Amniotic stem cell (primary cell): ENCODE data around the gene PGAP6.
"Not testable (repeated sequence)": the region's sequence is repeated elsewhere in the genome, so short reads cannot be mapped to it uniquely, and the experiment has no call there.

Experiments used
- DNase-seq: peaks from one replicate; lab custom pipeline; 2025; lab: John Stamatoyannopoulos, UW

Gene PGAP6

GRCh38 chr16:381789-382717 lies at the start of gene PGAP6:
Gene PGAP6, minus strand, starts transcription at chr16:381978. Its CDS starts 157 bp downstream, at chr16:381821.
- DNase-seq: peak; percentile 28

- no peak for DNase-seq
Measured at GRCh38 chr16:430904-431303, 49.1 kb upstream of the PGAP6 start.

- DNase-seq: no peak
Measured at GRCh38 chr16:427250-427649, 45.5 kb upstream of the PGAP6 start.

- DNase-seq: no peak
Measured at GRCh38 chr16:426906-427249, 45.1 kb upstream of the PGAP6 start.

- no peak for DNase-seq
Measured at GRCh38 chr16:426115-426905, 44.5 kb upstream of the PGAP6 start.

GRCh38 chr16:425740-426114 lies 43.9 kb upstream of the PGAP6 start:
- no peak for DNase-seq

- peak; percentile 31 for DNase-seq
Measured at GRCh38 chr16:425082-425718, 43.4 kb upstream of the PGAP6 start, which contains the start of gene RAB11FIP3. Gene RAB11FIP3, plus strand, starts transcription at chr16:425649. Its CDS starts 358 bp downstream, at chr16:426007.

- DNase-seq: no peak
Measured at GRCh38 chr16:424623-425081, 42.9 kb upstream of the PGAP6 start.

GRCh38 chr16:424033-424622 lies 42.4 kb upstream of the PGAP6 start:
- DNase-seq: peak; percentile 71

- DNase-seq: not testable (repeated sequence)
Measured at GRCh38 chr16:422179-422578, 40.4 kb upstream of the PGAP6 start.

GRCh38 chr16:415170-415498 lies 33.4 kb upstream of the PGAP6 start:
- not testable (repeated sequence) for DNase-seq

GRCh38 chr16:414395-415169 lies 32.8 kb upstream of the PGAP6 start:
- DNase-seq: no peak

- DNase-seq: no peak
Measured at GRCh38 chr16:411576-412265, 29.9 kb upstream of the PGAP6 start.

GRCh38 chr16:410516-411178 lies 28.9 kb upstream of the PGAP6 start:
- no peak for DNase-seq

- DNase-seq: no peak
Measured at GRCh38 chr16:407253-407652, 25.5 kb upstream of the PGAP6 start.

GRCh38 chr16:405548-406506 lies 24.0 kb upstream of the PGAP6 start:
- no peak for DNase-seq

GRCh38 chr16:404971-405486 lies 23.3 kb upstream of the PGAP6 start:
- DNase-seq: no peak

- peak; percentile 88 for DNase-seq
Measured at GRCh38 chr16:401468-402348, 19.9 kb upstream of the PGAP6 start, which contains the start of gene DECR2. Gene DECR2, plus strand, starts transcription at chr16:401885. Its CDS starts 79 bp downstream, at chr16:401964.
